Activated CD4-positive, alpha-beta T cell treated with anti-CD3 and anti-CD28 coated beads for 1 hour (primary cell): ENCODE data around the gene BMI1.
"Not testable (repeated sequence)": the region's sequence is repeated elsewhere in the genome, so short reads cannot be mapped to it uniquely, and the experiment has no call there.

Source experiments
- DNase-seq: peaks from one replicate; pipeline ENCODE4 v3.0.0-alpha.2; 2020

BMI1 gene

DNA sequence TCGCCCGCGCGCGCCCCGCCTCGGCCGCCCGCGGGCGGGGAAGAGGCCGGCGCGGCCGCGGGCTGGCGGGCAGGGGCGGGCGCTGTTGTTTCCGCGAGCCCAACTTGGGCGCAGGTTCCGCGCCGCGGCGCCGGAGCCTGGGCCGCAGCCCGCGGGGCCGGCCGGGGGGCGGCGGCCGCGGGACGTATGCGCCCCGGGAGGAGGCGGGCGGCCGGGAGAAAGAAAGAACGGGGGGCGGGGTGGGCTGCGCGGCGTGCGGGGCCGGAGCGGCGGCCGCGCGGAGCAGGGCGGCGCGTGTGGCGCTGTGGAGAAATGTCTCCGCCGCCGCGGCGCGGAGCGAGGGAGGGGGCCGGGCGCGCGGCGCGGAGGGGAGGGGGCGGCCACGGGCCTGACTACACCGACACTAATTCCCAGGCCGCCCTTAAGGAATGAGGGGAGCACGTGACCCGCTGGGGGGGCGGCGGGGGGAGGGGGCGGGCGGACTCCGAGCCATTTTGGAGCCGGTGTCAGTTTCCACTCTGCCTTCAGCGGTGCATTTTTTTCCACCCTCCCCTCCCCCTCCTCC, at the start of gene BMI1:
Gene BMI1 (plus strand): TSS at position 509 of the 565 bp plus-strand sequence. CDS start 5,351 bp downstream, outside the sequence.
- peak; percentile 57 for DNase-seq

DNA sequence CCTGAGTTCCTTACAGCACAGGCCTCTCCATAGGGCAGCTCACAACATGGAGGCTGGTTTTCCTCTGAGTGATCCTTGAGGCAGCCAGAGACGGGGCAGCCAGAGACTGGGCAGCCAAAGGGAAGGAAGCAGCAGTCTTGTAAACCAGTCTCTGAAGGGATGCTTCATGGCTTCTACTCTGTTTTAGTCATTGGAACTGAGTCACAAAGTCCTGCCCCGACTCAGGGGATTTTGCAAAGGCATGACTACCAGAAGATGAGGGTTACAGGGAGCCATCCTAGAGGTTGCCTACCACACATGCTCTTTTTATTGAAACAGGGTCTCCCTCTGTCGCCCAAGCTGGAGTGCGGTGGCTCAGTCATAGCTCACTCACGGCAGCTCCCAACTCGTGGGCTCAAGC, 49.1 kb upstream of the BMI1 start:
- DNase-seq, result no peak

DNA sequence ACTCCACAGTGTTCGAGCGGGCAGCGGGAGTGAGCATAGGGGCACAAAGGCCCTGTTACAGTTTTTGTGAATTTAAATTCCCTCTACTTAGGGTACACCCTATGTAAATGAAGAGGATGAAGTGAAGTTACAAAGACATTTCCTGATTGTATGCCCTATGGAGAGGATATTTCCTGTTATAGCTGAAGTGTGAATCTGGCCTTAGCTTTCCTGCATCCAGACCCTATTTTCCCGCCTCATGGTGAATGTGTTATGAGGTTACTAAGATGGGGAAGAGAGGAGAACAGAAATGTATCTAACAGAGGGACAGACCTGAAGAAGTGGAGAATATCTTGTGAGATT, 42.5 kb upstream of the BMI1 start:
- no peak for DNase-seq

DNA sequence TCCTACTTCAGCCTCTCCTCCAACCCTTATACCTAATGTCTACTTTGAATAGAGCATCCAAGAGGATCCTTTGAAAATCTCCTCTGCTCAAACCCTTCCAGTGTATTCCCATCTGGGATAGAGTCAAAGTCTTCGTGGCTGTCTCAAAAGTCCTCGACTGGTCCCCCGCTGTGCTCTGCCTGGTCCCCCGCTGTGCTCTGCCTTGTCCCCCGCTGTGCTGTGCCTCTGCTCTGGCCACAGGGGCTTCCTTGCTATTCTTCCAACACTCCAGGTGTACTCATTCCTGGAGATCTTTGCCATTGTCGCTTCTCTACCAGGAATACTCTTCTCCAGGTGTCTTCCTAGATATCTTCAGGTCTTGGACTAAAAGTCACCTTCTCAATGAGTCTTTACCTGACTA, 40.8 kb upstream of the BMI1 start:
- DNase-seq, result no peak

DNA sequence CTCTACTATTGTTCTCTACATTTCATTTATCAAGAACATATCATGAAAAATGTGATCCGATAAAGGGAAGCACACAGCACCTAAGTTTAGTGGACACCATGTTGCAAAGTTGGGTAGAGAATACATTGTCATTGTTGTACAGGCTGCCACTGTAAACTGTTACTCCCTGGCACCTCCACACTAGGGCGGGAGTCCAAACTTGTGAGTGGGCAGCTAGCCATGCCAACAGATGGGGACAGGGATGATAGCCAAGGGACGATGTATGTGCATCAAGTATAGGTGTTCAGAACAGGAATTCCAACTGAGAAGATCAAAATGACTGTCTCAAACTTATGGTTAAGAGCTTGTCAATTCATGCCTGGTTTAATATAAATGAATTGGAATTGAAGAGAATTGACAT, 35.8 kb upstream of the BMI1 start:
- no peak for DNase-seq

DNA sequence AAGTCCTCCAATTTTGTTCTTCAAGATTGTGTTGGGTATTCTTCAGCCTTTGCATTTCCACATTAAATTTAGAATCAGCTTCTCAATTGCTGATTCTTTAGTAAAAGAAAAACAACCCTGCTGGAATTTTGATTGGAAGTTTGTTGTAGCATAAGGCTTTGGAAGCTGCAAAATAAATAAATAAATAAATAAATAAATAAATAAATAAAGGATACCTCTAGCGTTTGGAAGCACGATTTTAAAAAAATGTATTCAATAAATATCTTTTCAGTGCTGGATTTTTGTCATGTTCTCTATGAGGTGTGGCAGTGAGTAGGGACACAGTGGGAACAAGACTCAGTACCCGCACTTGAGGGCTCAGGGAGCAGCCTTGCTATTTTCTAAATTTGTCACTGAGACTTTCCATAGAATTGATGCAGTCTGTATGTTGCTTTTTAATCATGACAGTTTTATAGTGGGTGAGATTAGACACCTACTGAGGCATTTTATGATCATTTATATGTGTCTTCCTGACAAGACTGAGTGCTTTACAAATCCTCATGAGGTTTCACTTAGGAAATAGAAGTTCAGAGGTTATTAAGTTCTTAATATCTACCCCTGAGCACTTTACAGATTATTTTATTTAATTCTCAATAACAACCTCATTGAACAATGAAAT, 27.0 kb upstream of the BMI1 start:
- DNase-seq, result no peak

DNA sequence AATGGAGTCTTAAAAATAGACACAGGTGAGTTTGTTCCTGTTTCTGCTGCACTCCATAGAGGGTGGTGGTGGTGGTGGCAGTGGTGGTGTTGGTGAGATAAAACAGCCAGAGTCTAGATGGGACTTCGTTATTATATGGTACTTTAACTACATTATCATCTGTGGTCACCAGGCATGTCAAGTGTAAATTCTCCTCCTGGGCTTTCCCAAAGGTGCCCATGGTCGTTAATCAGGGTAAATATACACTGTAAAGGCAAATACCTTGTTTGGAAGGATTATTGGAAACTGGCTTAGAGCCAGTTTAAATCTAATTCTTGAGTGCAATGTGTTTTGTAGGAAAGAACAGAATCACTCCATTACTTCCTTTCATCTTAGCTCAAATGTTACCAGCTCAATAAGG, 26.2 kb upstream of the BMI1 start:
- DNase-seq, result no peak

DNA sequence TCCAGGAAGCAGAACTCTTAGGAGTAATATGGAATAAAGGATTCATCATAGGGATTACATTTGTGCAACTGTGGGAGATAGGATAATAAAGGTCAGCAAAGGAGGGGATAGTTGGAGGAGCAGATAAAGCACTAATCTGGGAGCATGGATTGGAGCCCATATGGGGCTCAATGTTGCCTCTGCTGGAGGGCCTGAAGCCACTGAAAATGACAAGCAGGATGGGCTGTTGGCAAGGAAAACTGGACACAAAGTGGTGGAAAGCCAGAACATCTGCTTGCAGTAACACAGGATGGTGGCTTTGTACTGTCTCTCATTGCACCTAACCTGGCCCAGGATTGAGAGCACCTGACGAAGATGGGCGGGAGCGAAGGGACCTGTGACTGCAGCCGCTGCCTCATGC, 19.7 kb upstream of the BMI1 start:
- DNase-seq, result no peak

DNA sequence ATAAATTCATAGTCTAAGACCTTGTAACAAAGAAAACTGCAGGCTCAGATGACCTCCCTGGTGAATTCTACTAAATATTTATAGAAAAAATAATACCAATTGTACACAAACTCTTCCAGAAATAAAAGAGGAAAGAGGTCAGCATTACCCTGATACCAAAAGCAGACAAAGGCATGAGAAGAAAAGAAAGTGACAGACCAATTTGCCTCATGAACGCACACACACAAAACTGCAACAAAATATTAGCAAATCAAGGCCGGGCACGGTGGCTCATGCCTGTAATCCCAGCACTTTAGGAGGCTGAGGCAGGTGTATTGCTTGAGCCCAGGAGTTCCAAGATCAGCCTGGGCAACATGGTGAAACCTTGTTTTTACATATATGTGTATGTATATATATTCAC, 17.4 kb upstream of the BMI1 start:
- DNase-seq, result no peak

DNA sequence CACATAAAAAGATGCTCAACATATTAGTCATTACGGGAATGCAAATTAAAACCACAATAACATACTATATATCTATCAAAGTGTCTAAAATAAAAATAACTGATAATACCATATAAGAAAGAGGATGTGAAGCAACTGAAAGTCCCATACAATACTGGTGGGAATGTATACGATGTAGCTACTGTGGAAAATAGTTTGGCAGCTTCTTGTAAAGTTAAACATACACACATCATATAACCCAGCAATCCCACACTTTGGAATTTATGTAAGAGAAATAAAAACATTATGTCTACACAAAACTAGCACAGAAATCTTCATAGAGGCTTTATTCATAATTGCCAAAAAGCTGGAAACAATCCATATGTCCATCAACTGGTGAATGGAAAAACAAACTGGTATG, 15.2 kb upstream of the BMI1 start:
- no peak for DNase-seq

DNA sequence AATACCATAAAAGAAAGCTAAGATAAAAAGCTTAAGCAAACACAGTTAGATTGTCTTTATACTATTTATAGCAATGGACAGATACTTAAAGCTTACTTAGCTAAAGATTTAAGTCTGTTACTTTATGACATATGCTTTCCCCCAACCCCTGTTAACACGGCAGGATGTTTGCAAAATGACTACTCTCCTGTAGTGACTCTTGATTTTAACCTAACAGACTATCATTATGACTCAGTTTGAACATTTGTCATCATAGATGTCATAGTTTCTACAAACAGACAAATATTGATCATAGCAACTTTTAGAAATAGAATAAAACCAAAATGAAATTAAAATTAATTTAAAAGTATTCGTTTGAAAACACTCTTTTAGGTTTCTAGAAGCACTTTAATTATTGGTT, 12.5 kb upstream of the BMI1 start:
- DNase-seq, result no peak

DNA sequence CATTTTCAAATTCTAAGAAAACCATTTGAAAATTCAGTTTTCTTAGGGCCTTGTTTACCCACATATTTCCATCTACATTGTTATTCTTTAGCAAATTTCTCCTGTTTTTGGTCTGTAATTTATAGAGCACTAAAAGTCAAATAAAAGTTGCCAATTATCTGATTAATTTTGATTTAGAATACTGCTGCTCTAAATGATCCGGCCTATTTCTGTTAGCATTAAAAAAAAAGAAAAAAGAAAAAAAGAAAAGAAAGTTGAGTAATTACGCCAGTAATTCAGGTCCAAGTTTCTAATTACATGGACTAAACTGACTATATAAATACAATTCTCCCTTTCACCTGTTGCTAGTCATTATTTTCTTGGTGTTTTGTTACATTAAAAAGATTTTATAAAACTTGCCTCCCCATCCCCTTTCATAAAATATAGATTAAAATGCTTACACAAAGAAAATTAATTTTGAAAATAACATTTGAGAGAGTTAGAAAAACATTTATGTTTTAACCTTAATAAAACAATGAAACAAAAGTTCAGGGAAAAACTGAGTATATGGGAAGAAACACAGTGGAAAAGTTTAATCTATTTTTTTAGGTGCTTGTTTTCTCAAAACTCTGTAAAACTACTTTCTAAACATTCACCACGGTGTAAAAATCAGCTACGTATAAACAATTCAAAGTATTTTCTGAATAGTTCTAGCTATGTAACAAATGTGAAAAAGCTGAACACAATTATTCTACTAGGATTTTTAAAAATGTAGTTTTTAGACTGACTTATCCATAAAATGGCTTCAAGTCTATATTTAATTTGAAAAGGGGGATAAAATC, 11.5 kb upstream of the BMI1 start:
- DNase-seq, result no peak

DNA sequence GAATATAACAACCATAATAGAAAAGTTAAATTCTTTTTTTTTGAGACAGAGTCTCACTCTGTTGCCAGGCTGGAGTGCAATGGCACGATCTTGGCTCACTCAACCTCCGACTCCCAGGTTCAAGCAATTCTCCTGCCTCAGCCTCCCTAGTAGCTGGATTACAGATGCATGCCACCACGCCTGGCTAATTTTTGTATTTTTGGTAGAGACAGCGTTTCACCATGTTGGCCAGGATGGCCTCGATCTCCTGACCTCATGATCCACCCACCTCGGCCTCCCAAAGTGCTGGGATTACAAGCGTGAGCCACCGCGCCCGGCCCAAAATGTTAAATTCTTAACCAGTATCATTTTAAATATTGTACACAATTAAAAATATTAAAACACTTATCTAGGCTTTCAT, 10.9 kb upstream of the BMI1 start:
- DNase-seq, result not testable (repeated sequence)

DNA sequence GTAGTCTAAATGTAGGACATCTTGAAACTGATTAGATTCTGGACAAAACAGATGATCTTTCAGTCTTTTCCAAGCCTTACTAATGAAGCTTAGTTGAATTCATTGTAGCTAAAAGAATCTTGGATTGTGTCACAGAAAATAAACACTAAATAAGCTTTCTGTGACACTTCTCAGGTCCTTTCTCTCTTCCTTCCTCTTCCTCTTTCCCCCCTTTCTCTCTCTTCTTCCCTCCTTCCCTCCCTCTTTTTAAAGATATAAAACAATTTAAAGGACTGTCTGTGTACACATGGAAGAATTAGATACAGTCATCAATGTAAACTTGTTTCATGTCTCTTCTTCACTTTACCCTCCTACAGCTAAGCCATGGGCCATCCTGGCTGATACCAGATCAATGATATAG, 10.0 kb upstream of the BMI1 start:
- no peak for DNase-seq

DNA sequence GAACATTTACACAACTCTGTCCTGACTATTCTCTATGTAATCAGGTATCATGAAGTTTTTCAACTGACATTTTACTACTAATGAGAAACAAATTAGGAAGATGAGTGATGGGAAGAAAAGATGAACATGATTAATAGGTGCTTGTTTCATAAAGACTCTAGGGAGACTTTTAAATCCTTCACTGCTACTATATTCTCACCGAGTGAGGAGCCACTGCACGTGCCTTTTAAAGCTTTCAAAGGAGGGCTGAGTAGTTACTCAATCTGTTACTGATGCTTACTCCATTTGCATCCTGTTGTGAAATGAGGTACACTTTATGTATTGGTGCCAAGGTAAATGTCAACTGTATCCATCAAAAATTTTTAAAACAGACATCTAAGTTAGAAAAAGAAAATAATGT, 6.0 kb upstream of the BMI1 start:
- DNase-seq, result no peak

DNA sequence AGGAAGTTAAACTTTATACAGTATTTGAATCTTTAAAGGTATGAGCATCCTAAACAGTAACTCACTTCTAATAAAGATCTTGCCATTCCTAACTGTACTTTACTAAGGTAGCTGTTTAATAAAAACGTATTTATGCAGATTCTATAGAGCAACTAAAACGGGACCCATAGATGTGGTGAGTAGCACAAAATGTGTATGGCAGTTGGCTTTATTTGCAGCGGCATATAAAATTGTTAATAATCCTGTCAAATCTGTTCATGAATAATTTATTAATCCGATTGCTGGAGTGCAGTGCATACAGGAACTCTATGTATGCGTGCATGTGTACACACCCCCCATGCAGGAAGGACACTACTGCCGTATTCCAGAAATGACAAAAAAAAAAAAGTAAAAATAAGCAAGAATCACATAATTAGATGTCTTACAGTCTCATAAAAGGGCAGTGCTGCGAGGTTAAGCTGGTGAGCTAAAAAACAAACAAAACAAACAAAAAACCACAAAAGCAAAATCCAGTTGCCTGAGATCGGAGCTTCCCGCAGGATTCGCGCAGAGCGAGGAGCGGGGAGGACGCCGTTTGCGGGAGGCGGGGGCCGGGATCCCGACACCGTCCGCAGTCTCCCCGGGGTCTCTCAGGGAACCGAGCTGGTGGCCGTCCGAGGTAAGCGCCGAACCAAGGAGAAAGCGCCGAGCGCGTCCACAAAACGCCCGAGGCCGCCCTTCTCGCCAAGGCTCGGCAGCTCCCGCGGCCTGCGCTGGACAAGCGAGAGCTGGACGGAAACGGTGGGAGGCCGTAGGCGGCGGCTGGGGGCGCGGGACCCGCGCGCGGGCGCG, 5.2 kb upstream of the BMI1 start:
- no peak for DNase-seq

DNA sequence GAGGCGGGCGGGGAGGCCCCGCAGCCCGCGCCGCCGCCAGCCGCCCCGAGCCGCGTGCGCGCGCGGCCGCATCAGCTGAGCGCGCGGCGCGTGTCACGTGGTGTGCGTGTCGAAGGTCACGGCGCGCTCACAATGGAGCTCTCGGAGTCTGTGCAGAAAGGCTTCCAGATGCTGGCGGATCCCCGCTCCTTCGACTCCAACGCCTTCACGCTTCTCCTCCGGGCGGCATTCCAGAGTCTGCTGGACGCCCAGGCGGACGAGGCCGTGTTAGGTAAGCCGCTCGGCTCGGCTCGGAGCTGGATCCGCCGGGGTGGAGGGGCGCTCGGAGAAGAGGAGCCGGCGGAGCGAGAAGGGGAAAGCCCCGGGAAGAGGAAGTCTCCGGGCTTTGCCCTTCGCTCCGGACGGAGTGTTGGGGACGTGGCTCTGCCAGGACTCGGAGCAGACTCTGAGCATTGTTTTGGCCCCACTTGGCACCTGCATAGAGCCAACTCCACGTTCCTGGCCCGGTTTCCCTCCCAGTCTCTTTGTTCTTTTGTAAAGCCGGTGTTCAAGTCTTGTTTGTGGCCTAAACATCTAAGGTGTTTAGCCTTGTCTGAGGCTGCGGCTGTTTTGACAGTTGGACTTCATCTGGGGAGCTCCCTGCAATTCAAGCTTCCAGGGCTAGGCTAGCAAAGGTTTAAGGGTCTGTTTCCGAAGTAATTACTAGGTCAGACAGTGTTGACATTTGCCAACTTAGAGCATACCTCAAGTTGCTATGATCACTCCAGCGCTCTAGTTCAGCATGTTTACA, 4.4 kb upstream of the BMI1 start, which contains the start of gene COMMD3:
Gene COMMD3 (plus strand): TSS at position 103 of the 790 bp plus-strand sequence. CDS start 30 bp downstream, at position 133.
- DNase-seq, result peak; percentile 69

DNA sequence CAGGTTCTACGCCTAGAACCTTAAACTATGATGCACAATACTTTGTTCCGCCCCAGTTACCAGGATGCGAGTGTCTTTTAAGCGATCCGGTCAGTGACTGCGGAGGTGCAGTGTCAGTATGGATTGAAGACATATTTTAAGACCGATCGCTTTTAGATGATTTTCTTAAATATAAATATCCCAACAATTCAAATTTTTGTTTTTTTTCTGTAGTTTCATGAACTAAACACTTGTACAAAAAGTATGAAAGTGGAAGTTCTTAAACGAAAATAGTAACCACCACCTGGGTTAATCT, 3.9 kb upstream of the BMI1 start:
- DNase-seq, result no peak

DNA sequence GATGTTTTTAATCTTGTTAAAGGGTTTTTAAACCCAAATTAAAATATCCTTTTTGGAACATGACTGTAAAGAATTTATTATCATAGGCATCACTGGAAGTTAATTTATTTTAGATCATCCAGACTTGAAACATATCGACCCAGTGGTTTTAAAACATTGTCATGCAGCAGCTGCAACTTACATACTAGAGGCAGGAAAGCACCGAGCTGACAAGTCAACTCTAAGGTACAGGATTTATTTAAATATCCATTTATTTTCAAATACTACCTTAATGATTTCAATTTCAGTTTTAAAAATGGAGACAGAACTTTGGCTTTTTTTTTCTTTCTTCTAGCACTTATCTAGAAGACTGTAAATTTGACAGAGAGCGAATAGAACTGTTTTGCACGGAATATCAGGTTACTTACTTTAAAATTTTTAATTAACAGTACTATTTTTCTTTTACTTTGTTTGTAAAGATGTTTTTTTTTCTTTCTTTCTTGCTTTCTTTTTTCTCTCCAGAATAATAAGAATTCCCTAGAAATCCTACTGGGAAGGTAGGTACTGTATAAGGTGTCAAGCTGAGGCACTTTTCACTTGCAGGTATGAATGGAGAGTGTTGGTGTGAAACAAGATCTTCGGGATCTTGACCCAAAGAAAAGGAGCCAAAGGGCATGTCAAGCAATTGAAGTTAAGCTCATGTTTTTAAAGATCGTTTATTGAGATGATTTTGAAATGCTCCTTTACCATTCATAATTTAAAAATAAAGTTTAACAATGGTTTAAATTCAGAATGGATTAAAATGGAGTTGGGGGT, 2.9 kb upstream of the BMI1 start:
- no peak for DNase-seq

DNA sequence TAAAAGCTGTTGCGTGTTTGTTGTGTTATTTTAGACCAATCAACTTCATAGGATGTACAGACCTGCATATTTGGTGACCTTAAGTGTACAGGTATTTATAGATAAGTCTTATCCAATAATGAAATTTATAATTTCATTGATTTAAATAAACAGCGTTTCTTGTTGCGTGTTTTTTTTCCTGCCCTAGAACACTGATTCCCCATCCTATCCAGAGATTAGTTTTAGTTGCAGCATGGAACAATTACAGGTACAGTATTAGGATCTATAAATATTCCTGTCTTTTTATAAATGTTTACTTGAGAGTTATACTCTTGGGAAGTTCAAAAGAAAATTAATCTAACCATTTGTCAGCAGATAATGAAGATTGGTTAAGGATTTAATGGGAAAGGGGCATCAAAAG, 2.1 kb upstream of the BMI1 start:
- no peak for DNase-seq

DNA sequence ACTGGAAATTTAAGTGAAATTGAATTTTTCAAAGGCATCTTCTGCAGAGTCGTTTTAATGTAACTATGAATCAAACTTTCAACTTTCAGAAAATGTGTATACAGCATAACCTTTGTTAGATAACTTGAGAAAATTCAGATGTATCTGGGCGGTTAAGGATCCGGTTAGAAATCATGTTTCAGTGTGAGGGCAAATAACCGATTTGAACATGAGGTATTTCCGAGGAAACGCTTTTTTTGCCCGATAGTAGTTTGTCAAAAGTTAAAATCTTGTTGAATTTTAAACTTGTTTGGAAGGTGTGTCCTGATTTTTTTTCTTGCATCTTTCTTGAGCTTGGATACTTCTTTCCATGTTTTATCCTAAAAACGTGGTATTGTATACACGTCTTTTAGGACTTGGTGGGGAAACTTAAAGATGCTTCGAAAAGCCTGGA, 1.3 kb upstream of the BMI1 start:
- no peak for DNase-seq
